Tongue (tissue), 2 donors: ENCODE data around the gene ATOSB. TPM values are rescaled to one million over a fixed set of nuclear protein-coding genes. Genes with fewer than 3 reads are reported as not detected.

Experiments used
- DNase-seq: peaks from one replicate; pipeline ENCODE4 v3.0.0-alpha.2; 2015
- total RNA-seq: library from RNA; depleted of rRNA; stranded (reverse); fragments of >200 nt; gene quantifications from one replicate; pipeline ENCODE4 v1.2.3, GENCODE V29; 2014

The ATOSB gene
- total RNA-seq, 1 donor from 2014 or later, result 14.6 TPM

GRCh38 chr9:35112257-35113020 is 3.2 kb downstream of the ATOSB start:
- DNase-seq, result no peak

GRCh38 chr9:35111001-35111933 is 4.4 kb downstream of the ATOSB start:
- DNase-seq, result peak; percentile 99

GRCh38 chr9:35110327-35110761 is 5.3 kb downstream of the ATOSB start:
- peak; percentile 84 for DNase-seq

- DNase-seq, result no peak
These were observed 6.6 kb downstream of the ATOSB start for GRCh38 chr9:35108946-35109575.

GRCh38 chr9:35108461-35108860 is 7.2 kb downstream of the ATOSB start:
- no peak for DNase-seq

GRCh38 chr9:35107297-35108290 is 8.1 kb downstream of the ATOSB start:
- DNase-seq, result no peak

GRCh38 chr9:35106343-35106730 is 9.3 kb downstream of the ATOSB start:
- DNase-seq, result no peak

- DNase-seq, result no peak
These were observed 9.9 kb downstream of the ATOSB start for GRCh38 chr9:35105571-35106342.

GRCh38 chr9:35105126-35105525 is 10.5 kb downstream of the ATOSB start:
- no peak for DNase-seq

- DNase-seq, result no peak
These were observed 11.1 kb downstream of the ATOSB start for GRCh38 chr9:35104586-35104985.

- no peak for DNase-seq
These were observed 11.9 kb downstream of the ATOSB start for GRCh38 chr9:35103660-35104191.

- peak; percentile 98 for DNase-seq
These were observed 12.6 kb downstream of the ATOSB start, which contains the start of gene STOML2 for GRCh38 chr9:35102769-35103659. Gene STOML2 (minus strand): TSS chr9:35103131. CDS start chr9:35103094, 37 bp downstream.

GRCh38 chr9:35102465-35102768 is 13.2 kb downstream of the ATOSB start:
- DNase-seq, result no peak

GRCh38 chr9:35097573-35097972 is 18.1 kb downstream of the ATOSB start:
- DNase-seq, result no peak

- peak; percentile 93 for DNase-seq
These were observed 19.4 kb downstream of the ATOSB start, which contains the start of gene PIGO for GRCh38 chr9:35096035-35096849. Gene PIGO (minus strand): TSS chr9:35096591. CDS start chr9:35095565, 1,026 bp downstream.

- no peak for DNase-seq
These were observed 24.1 kb downstream of the ATOSB start for GRCh38 chr9:35091536-35091935.

GRCh38 chr9:35089434-35089833 is 26.2 kb downstream of the ATOSB start:
- no peak for DNase-seq

GRCh38 chr9:35085078-35085477 is 30.6 kb downstream of the ATOSB start:
- DNase-seq, result no peak
